GM20431 (cell line): ENCODE measurements around the gene CD83.
"Not testable (repeated sequence)": the region's sequence is repeated elsewhere in the genome, so short reads cannot be mapped to it uniquely, and the experiment has no call there.

ENCODE experiments used
- in situ Hi-C: fragments of 300-500 bp; cut with MseI, MboI; formaldehyde crosslinking; loops from one replicate; pipeline ENCODE4 v1.15.0; 2020; ENCODE audit warnings: low sequenced_read_pairs; ENCODE audit not compliant: unreplicated experiment

CD83 gene

DNA sequence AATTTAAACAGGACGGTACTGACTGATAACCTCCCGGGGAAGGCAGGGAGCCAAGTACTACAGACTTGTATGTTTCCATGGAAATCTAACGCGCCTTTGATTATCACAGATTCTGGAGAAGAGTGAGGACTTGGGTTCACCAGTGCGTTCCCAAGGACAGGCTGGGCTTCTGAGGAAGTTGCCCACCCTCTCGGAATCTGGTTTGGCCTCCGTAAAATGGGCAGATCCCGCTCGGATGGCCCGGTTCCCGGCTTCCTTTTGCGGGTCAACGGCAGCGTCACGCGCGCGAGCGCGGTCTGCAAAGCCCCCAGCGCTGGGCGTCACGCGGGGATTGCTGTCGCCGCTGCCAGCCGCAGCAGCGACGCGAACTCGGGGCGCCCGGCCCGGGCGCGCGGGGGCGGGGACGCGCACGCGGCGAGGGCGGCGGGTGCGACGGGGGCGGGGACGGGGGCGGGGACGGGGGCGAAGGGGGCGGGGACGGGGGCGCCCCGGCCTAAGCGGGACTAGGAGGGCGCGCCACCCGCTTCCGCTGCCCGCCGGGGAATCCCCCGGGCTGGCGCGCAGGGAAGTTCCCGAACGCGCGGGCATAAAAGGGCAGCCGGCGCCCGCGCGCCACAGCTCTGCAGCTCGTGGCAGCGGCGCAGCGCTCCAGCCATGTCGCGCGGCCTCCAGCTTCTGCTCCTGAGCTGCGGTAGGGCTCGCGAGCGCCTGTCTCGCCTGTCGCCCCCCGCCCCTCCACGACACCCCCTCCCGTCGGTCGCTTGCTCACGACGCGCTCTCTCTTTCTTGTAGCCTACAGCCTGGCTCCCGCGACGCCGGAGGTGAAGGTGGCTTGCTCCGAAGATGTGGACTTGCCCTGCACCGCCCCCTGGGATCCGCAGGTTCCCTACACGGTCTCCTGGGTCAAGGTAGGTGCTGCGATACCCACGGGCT, at the start of gene CD83:
Gene CD83 (plus strand): TSS at position 615 of the 933 bp plus-strand sequence. CDS start 40 bp downstream, at position 655.
- in situ Hi-C loops: no loop called here

- in situ Hi-C loops: loop anchor here (10.0 kb wide), 1 partner anchor 153 kb away; no protein-coding TSS in a partner anchor
Observed at GRCh38 chr6:14068133-14068532, 49.4 kb upstream of the CD83 start.

DNA sequence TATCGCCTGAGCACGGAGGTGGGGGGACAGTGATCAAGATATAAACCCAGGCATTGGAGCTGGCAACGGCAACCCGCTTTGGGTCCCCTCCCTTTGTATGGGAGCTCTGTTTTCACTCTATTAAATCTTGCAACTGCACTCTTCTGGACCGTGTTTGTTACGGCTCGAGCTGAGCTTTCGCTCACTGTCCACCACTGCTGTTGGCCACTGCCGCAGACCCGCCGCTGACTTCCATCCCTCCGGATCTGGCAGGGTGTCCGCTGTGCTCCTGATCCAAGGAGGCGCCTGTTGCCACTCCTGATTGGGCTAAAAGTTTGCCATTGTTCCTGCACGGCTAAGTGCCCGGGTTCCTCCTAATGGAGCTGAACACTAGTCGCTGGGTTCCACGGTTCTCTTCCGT, 48.9 kb upstream of the CD83 start:
- in situ Hi-C loops: loop anchor here (10.0 kb wide), 1 partner anchor 154 kb away; no protein-coding TSS in a partner anchor

GRCh38 chr6:14070457-14070856, 47.1 kb upstream of the CD83 start:
- in situ Hi-C loops: no loop called here

- in situ Hi-C loops: no loop called here
Observed at GRCh38 chr6:14072084-14072483, 45.5 kb upstream of the CD83 start.

DNA sequence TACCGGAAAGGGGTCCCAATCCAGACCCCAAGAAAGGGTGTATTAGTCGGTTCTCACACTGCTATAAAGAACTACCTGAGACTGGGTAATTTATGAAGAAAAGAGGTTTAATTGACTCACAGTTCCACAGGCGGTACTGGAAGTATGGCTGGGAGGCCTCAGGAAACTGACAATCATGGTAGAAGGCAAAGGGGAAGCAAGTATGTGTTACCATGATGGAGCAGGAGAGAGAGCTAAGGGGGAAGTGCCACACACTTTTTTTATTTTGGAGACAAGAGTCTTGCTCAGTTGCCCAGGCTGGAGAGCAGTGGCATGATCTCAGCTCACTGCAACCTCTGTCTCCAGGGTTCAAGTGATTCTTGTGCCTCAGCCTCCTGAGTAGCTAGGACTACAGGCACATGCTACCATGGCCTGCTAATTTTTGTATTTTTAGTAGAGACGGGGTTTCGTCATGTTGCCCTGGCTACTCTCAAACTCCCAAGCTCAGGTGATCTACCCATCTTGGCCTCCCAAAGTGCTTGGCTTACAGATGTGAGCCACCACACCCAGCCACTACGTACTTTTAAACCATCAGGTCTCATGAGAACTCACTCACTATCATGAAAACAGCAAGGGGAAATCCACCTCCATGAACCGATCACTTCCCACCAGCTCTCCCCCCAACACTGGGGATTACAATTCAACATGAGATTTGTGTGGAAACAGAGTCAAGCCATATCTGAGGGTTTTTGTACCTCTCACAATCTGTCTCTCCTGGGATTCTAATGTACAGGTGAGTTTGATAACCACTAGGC, 43.8 kb upstream of the CD83 start:
- in situ Hi-C loops: not testable (repeated sequence)

GRCh38 chr6:14074476-14075094, 43.0 kb upstream of the CD83 start:
- in situ Hi-C loops: no loop called here

DNA sequence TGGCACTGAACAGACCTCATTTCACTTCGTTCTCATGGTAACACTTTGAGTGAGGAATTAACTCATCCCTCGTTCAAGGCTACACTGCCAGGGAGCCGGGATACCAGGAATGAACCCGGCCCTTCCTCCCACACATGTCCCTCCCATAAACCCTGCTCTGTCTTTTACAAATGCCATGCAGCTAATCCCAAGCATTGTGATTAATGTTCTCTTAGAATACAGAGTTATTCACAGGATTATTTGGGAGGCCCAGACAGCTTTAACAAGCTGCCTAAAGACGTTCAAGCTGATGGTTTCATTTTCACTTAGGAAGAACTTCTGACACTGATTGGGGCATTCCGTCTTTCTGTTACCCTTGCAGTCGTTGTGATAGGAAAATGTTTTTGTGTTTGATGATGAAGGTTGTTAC, 42.5 kb upstream of the CD83 start:
- in situ Hi-C loops: no loop called here

DNA sequence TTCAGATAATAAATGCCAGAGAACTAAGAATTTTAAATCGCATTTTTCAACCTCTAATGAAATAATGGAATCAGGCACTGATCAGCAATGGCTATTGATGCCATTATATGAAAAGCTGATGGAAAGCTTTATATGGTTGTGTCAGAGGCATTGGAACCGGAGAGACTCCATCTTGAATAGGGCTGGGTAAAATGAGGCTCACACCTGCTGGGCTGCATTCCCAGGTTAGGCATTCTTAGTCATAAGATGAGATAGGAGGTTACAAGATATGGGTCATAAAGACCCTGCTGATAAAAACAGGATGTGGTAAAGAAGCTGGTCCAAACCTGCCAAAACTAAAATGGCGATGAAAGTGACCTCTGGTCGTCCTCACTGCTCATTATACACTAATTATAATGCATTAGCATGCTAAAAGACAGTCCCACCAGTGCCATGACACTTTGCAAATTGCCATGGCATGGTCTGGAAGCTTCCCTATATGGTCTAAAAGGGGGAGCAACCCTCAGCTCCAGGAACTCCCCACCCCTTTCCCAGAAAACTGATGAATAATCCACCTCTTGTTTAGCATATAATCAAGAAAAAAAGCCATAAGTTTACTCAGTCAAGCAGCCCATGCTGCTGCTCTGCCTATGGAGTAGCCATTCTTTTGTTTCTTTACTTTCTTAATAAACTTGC, 40.2 kb upstream of the CD83 start:
- in situ Hi-C loops: no loop called here

- in situ Hi-C loops: no loop called here
Observed at GRCh38 chr6:14079433-14079832, 38.1 kb upstream of the CD83 start.

- in situ Hi-C loops: no loop called here
Observed at GRCh38 chr6:14079971-14080370, 37.6 kb upstream of the CD83 start.

DNA sequence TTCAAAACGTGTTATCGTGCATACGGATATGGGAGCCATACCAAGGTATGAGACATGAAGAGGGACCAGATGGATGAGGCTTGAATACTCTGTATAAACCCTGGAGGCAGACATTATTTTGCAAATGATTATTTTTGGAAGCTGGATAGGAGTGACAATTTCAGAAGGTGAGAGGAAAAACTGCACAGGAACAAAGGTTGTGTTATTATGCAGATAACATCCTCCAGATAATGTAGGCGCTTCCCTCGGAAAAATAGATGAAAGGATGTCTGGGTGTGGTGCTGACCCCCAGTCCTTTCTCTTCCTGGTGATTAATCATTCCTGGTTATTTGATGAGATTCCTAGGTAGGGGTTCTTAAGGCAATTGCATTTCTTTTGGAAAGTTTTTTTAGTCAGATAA, 36.4 kb upstream of the CD83 start:
- in situ Hi-C loops: no loop called here

GRCh38 chr6:14082771-14083170, 34.8 kb upstream of the CD83 start:
- in situ Hi-C loops: no loop called here

- in situ Hi-C loops: no loop called here
Observed at GRCh38 chr6:14083262-14083661, 34.3 kb upstream of the CD83 start.

- in situ Hi-C loops: no loop called here
Observed at GRCh38 chr6:14083751-14084150, 33.8 kb upstream of the CD83 start.

GRCh38 chr6:14084388-14084787, 33.2 kb upstream of the CD83 start:
- in situ Hi-C loops: no loop called here

DNA sequence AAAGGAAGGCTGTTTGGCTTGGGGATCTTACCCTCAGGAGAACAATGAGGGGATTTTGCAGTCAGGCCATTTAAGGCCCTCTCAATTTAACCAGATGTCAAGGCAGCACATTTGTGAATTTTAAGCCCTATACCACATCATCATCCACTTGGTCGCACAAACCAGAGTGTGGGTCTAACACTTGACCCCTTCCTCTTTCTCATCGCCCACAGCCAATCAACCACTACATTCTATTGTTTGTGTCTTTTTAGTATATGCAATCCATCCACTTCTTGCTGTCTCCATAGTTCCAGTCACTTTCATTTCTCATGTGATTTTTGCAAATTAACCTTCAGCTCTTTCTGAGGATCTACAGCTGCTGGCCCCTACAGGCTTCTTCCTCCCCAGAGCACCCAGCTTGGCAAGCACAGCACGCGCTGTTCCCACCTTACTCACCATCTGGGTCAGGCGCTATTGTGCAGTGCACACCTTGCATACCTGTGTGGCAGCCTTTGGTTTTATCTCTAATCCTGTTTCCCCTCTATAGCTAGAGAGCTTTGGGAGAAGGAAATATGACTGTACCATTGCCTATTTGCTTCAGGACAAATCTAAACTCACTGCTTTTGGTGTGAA, 32.3 kb upstream of the CD83 start:
- in situ Hi-C loops: no loop called here

GRCh38 chr6:14086701-14087100, 30.9 kb upstream of the CD83 start:
- in situ Hi-C loops: no loop called here

DNA sequence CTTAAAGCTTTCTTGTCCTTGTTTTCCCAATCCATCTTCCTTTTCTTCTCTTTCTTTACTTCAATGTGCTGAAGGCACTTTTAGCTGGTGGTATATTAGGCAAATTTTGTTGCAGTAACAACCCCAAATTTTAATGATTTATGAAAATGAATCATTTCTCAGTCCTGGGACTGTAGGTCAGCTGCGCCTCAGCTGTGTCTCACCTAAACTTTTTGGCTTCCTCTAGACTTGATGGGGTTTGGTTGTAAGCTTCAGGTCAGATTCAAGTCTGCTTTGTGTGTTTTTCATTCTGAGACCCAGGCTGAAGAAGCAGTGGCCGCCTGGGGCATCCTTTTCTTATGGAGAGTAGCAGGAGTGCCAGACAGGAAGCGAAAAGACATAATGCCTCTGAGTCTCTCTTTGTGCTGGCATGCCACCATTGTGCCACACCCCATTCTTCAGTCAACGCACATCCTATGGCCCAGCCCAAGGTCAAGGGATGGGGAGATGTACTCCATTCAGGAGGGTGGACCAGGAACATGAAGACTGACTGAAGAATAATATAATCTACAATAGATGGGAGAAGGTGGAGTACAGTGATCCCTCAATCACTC, 28.9 kb upstream of the CD83 start:
- in situ Hi-C loops: no loop called here
